Measurements from ENCODE around the gene AZGP1. TPM values are rescaled to one million over a fixed set of nuclear protein-coding genes. Genes with fewer than 3 reads are reported as not detected.

AZGP1 gene
- total and polyA plus RNA-seq, 2 of the 13 experiments (the other 11 are each of a cell fraction or from before 2014, with no cell fraction given): 93.8 to 229 TPM

DNA sequence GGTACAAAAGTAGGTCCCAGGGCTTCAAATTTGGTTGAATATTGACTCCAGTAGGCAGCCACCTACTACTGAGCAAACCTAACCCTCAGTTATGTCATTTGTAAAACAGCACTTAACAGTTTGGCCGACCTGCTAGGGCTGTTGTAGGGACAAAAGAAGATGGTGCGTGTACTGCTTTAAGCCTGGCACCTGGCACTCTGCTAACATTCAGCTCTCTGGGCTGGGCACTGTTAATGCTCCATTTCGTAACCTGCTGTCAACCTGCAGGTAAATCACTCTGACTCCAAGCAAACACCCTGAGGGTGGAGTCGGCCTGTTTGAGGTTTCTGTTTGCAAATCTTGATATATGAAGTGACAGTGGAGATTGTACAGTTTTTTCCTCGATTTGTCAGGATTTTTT, 46.8 kb upstream of the AZGP1 start (continued):
- TF ChIP-seq ZNF441 (CRISPR knock-in tag; IDR thresholded peaks at IDR 0.05; ENCODE audit: borderline replicate concordance) (no peak), EZH2 (conservative IDR thresholded peaks at IDR 0.05; ENCODE audit: low read depth, low read length) (no peak), ZNF709 (CRISPR knock-in tag; IDR thresholded peaks at IDR 0.05) (no peak)
- TF ChIP-seq, protein P1, sequence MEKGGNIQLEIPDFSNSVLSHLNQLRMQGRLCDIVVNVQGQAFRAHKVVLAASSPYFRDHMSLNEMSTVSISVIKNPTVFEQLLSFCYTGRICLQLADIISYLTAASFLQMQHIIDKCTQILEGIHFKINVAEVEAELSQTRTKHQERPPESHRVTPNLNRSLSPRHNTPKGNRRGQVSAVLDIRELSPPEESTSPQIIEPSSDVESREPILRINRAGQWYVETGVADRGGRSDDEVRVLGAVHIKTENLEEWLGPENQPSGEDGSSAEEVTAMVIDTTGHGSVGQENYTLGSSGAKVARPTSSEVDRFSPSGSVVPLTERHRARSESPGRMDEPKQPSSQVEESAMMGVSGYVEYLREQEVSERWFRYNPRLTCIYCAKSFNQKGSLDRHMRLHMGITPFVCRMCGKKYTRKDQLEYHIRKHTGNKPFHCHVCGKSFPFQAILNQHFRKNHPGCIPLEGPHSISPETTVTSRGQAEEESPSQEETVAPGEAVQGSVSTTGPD (CRISPR knock-in tag; IDR thresholded peaks at IDR 0.05): no peak
- TF ChIP-seq, protein P2, sequence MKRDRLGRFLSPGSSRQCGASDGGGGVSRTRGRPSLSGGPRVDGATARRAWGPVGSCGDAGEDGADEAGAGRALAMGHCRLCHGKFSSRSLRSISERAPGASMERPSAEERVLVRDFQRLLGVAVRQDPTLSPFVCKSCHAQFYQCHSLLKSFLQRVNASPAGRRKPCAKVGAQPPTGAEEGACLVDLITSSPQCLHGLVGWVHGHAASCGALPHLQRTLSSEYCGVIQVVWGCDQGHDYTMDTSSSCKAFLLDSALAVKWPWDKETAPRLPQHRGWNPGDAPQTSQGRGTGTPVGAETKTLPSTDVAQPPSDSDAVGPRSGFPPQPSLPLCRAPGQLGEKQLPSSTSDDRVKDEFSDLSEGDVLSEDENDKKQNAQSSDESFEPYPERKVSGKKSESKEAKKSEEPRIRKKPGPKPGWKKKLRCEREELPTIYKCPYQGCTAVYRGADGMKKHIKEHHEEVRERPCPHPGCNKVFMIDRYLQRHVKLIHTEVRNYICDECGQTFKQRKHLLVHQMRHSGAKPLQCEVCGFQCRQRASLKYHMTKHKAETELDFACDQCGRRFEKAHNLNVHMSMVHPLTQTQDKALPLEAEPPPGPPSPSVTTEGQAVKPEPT (CRISPR knock-in tag; IDR thresholded peaks at IDR 0.05; ENCODE audit: low read depth): no peak

DNA sequence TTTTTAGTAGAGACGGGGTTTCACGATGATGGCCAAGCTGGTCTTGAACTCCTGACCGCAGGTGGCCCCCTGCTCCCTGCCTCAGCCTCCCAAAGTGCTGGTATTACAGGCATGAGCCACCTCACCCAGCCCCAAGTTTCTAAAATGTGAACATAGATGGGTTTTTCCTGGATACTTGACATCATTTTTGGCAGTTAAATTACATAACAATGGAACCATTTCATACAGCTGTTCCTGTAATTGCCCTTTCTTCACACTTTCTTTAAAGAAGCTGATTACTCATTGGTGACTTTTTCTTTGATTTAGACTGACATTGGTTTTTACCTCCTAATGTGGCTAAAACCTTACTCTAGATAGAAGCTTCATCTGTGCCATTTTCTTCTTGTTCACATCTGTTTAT, 45.5 kb upstream of the AZGP1 start:
- POLR2A ChIA-PET: interaction anchor here (2.2 to 3.1 kb wide), 3 partner anchors 17 to 29 kb away, joined by 6 to 28 read pairs (median 9); partner anchors contain the start of gene ZSCAN21
- Histone ChIP-seq H4K20me1 (ENCODE audit: insufficient read depth, low read length) (peaks cover 28% of the 10 kb centered on the region), H3K27ac (ENCODE audit: extremely low read length, insufficient read depth, low read length) (no peak overlapping the region), H3K27me3 (ENCODE audit: control insufficient read depth in 1 of 2, insufficient read depth in 2 of 2, low read length in 2 of 2) (no peaks in the 10 kb centered on the region; a peak in 1 of 5 replicates), H3K79me2 (ENCODE audit: insufficient read depth, low read length) (peaks cover 72% of the 10 kb centered on the region), H3K4me1 (ENCODE audit: insufficient read depth, low read length) (peaks cover 74% of the 10 kb centered on the region), H3K4me3 (replicated peaks in 1 of 3; ENCODE audit: insufficient read depth in 1 of 3, low read depth in 2 of 3, low read length in 3 of 3) (no peak overlapping the region), H2AFZ (ENCODE audit: low read length) (no peak overlapping the region), H3K4me2 (ENCODE audit: low read depth, low read length) (no peak overlapping the region), H3K9ac (ENCODE audit: insufficient read depth, low read depth, low read length) (no peak overlapping the region), H3K36me3 (replicated peaks in 1 of 2; ENCODE audit: control insufficient read depth in 1 of 2, insufficient read depth in 2 of 2, low read length in 2 of 2) (peaks cover 16 to 50% of the 10 kb centered on the region in 2 experiments), H3K9me3 (ENCODE audit: low read length) (no peaks in the 10 kb centered on the region)
- FAIRE-seq (no peak), DNase-seq (ENCODE audit: low spot score) (no peak), ATAC-seq (no peak)
- 97% methylated on average over 3 of the region's 3 CpGs for WGBS (ENCODE audit: low lambda C conversion rate)
- in situ Hi-C loops (cut with HindIII; ENCODE audit: extremely low pct_ligation_motif_present, low pct_unique_long_range_greater_than_20kb): no loop called here
- no TSS peak for BruUV-seq (replicated peaks)
- CTCF ChIA-PET (ENCODE audit: low intra/inter-chr PET ratio, low total read pairs): no interaction called here
- TF ChIP-seq, protein P3, sequence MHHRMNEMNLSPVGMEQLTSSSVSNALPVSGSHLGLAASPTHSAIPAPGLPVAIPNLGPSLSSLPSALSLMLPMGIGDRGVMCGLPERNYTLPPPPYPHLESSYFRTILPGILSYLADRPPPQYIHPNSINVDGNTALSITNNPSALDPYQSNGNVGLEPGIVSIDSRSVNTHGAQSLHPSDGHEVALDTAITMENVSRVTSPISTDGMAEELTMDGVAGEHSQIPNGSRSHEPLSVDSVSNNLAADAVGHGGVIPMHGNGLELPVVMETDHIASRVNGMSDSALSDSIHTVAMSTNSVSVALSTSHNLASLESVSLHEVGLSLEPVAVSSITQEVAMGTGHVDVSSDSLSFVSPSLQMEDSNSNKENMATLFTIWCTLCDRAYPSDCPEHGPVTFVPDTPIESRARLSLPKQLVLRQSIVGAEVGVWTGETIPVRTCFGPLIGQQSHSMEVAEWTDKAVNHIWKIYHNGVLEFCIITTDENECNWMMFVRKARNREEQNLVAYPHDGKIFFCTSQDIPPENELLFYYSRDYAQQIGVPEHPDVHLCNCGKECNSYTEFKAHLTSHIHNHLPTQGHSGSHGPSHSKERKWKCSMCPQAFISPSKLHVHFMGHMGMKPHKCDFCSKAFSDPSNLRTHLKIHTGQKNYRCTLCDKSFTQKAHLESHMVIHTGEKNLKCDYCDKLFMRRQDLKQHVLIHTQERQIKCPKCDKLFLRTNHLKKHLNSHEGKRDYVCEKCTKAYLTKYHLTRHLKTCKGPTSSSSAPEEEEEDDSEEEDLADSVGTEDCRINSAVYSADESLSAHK (CRISPR knock-in tag; IDR thresholded peaks at IDR 0.05; ENCODE audit: borderline replicate concordance): no peak
- TF ChIP-seq RBFOX2 (IDR thresholded peaks at IDR 0.05; ENCODE audit: low read depth, low read length): 0 out of 2 replicates have a peak, but pooled peaks have one; percentile 16
- intact Hi-C loops (cut with micrococcal nuclease; ENCODE audit: unreplicated experiment): no loop called here

All from HepG2 (cell line).